Measurements from ENCODE around the gene ZFAND6. TPM values are rescaled to one million over a fixed set of nuclear protein-coding genes. Genes with fewer than 3 reads are reported as not detected.

ZFAND6 gene
- total and polyA plus RNA-seq, 10 of the 15 experiments (the other 5 are each of a cell fraction or from before 2014, with no cell fraction given), result 78.9 to 179 (median 135) TPM

- SMC1A ChIA-PET (ENCODE audit: uncharacterized antibody, unreplicated experiment), result interaction anchor here (0.6 to 4.4 kb wide), 27 partner anchors 12 to 1047 kb away, joined by 3 to 27 read pairs (median 4); no protein-coding TSS in a partner anchor
- intact Hi-C loops (cut with micrococcal nuclease; ENCODE audit: unreplicated experiment) (loop anchor here (5.0 kb wide), 5 partner anchors 92 to 163 kb away; partner anchors contain the start of genes FAH and MTHFS), in situ Hi-C loops (cut with MboI) (no loop called here)
- FAIRE-seq (no peak), ATAC-seq (no peak), DNase-seq (ENCODE audit: low read depth, low spot score) (no peak)
- BruUV-seq (replicated peaks), result no TSS peak
- Histone ChIP-seq H4K20me1 (ENCODE audit: control insufficient read depth, insufficient read depth) (peaks cover 4% of the 10 kb centered on the region; the same call in 1 of the 2 replicates), H2AFZ (ENCODE audit: control insufficient read depth, low read depth, low read length) (no peak overlapping the region), H3K27me3 (replicated peaks in 1 of 2; ENCODE audit: control insufficient read depth in 2 of 2, insufficient read depth in 2 of 2, low read length in 1 of 2) (no peaks in the 10 kb centered on the region), H3K4me2 (ENCODE audit: control insufficient read depth, insufficient read depth) (peak overlapping the region; percentile 51; the same call in 1 of the 2 replicates), H3K4me1 (ENCODE audit: control insufficient read depth, insufficient read depth, low read length) (peaks cover 38% of the 10 kb centered on the region), H3K27ac (ENCODE audit: control insufficient read depth, insufficient read depth) (peak overlapping the region; percentile 88), H3K36me3 (ENCODE audit: control insufficient read depth in 2 of 2, insufficient read depth in 2 of 2, low read length in 1 of 2) (no peaks in the 10 kb centered on the region; a peak in 1 of 4 replicates), H3K9me3 (replicated peaks; ENCODE audit: control insufficient read depth, insufficient read depth, low read length) (no peaks in the 10 kb centered on the region; the same call in 2 of the 3 replicates), H3K79me2 (ENCODE audit: control insufficient read depth, insufficient read depth, low read length) (peaks cover 57% of the 10 kb centered on the region), H3K4me3 (peak overlapping the region; percentile 98), H3K9ac (ENCODE audit: control insufficient read depth, insufficient read depth, low read length) (peak overlapping the region; percentile 95)
- POLR2A ChIA-PET, result interaction anchor here (0.6 to 6.0 kb wide), 13 partner anchors 11 to 158 kb away, joined by 3 to 27 read pairs (median 4); no protein-coding TSS in a partner anchor
- CTCF ChIA-PET, result interaction anchor here (0.8 to 5.8 kb wide), 18 partner anchors 12 to 117 kb away, joined by 3 to 47 read pairs (median 4); no protein-coding TSS in a partner anchor
- RAD21 ChIA-PET (ENCODE audit: unreplicated experiment), result interaction anchor here (0.7 to 6.0 kb wide), 20 partner anchors 12 to 679 kb away, joined by 3 to 59 read pairs (median 4); no protein-coding TSS in a partner anchor
- 2% methylated on average over 25 of the region's 26 CpGs for WGBS (ENCODE audit: insufficient coverage, insufficient replicate concordance, low lambda C conversion rate, missing lambda C conversion rate)
- peak; percentile 66 to 73; a peak in 3 of 4 replicates for TF ChIP-seq BHLHE40 (IDR thresholded peaks at IDR 0.05; ENCODE audit: borderline replicate concordance in 1 of 2, low read depth in 2 of 2, low read length in 1 of 2)
- TF ChIP-seq ZNF24 (IDR thresholded peaks at IDR 0.05), result peak; percentile 96
- TF ChIP-seq HSF1 (IDR thresholded peaks at IDR 0.05; ENCODE audit: low read depth, low read length), result no peak
- TF ChIP-seq BCL3 (IDR thresholded peaks at IDR 0.05; ENCODE audit: borderline replicate concordance, insufficient read depth, low read depth, low read length, poor library complexity, severe bottlenecking), result no peak
- no peak for TF ChIP-seq MYC (IDR thresholded peaks at IDR 0.05; ENCODE audit: insufficient read depth, insufficient read length, insufficient replicate concordance, low read length, severe bottlenecking)
- no peak; a peak in 1 of 4 replicates for TF ChIP-seq IKZF2 (IDR thresholded peaks at IDR 0.05)
- TF ChIP-seq RAD51 (IDR thresholded peaks at IDR 0.05), result peak; percentile 79
- peak; percentile 73; the same call in 1 of the 2 replicates for TF ChIP-seq NBN (IDR thresholded peaks at IDR 0.05)
- TF ChIP-seq NKRF (conservative IDR thresholded peaks at IDR 0.05), result no peak
- TF ChIP-seq CTCF (IDR thresholded peaks at IDR 0.05 in 2 of 3, conservative IDR thresholded peaks at IDR 0.05 in 1 of 3; ENCODE audit: control insufficient read depth in 2 of 3, extremely low read depth in 1 of 3, insufficient read depth in 1 of 3, low read depth in 3 of 3, low read length in 3 of 3), result 0 out of 6 replicates have a peak, but pooled peaks of 1 of the 3 experiments have one; percentile 0
Observed at GRCh38 chr15:80060356-80061006, 1.0 kb downstream of the ZFAND6 start.

Measured in GM12878 (cell line).